Adrenal gland (tissue), 12 donors: Measurements from ENCODE around the gene HNRNPDL. TPM values are rescaled to one million over a fixed set of nuclear protein-coding genes. Genes with fewer than 3 reads are reported as not detected.

Source experiments
- DNase-seq, 7 donors: peaks; one replicate each; pipeline ENCODE4 v3.0.0-alpha.2; 2019 to 2020
- H3K27ac ChIP-seq, 5 donors: fragments of 200-600 bp; sonication (generic) in 4 of 5; 1 replicate in 3 of 5; 2 replicates in 2 of 5; pipeline versions ENCODE4 v1.5.1 to v1.8.0; 2016 to 2020; ENCODE audit warnings: mild to moderate bottlenecking in 1 of 5
- H3K27me3 ChIP-seq: fragments of 200-600 bp; 2 replicates; pipeline ENCODE4 v1.8.0; 2021
- H3K36me3 ChIP-seq, 2 donors: fragments of 200-600 bp; replicated peaks in 1 of 2; 1 replicate in 1 of 2; 2 replicates in 1 of 2; pipeline versions ENCODE4 v1.5.1 to v1.8.0; 2018 to 2022
- H3K4me1 ChIP-seq, 2 donors: fragments of 200-600 bp; replicated peaks in 1 of 2; 1 replicate in 1 of 2; 2 replicates in 1 of 2; pipeline versions ENCODE4 v1.5.1 to v1.8.0; 2018 to 2021
- H3K4me3 ChIP-seq, 4 donors: fragments of 200-600 bp; sonication (generic) in 3 of 4; one replicate each; pipeline ENCODE4 v1.5.1; 2016 to 2018
- H3K9me3 ChIP-seq, 3 donors: fragments of 200-600 bp; sonication (generic) in 1 of 3; replicated peaks in 1 of 3; 1 replicate in 2 of 3; 2 replicates in 1 of 3; pipeline versions ENCODE4 v1.5.1 to v1.8.0; 2016 to 2021
- CTCF ChIP-seq, 6 experiments: fragments of 450-650 bp in 4 of 6; fragments of 200-600 bp in 2 of 6; sonication (generic) in 1 of 6; IDR thresholded peaks; 1 replicate in 5 of 6; 2 replicates in 1 of 6; pipeline versions ENCODE4 v1.5.1 to v1.8.0; 2016 to 2021; ENCODE audit warnings: antibody characterized with exemption in 6 of 6, mild to moderate bottlenecking in 2 of 6, moderate library complexity in 1 of 6
- POLR2A ChIP-seq, 2 donors: fragments of 450-650 bp; IDR thresholded peaks; one replicate each; pipeline ENCODE4 v1.6.1; 2017; ENCODE audit warnings: antibody characterized with exemption in 2 of 2, mild to moderate bottlenecking in 2 of 2, moderate library complexity in 1 of 2
- WGBS, 4 donors: extraction: QIAGEN DNeasy Blood & Tissue Kit in 2 of 4; methylation state at CpG; one replicate each; pipeline versions ENCODE4 v1.1.5 to v1.1.7; 2013 to 2017; 5-methylcytosine and 5-hydroxymethylcytosine counted together
- intact Hi-C, 2 donors: fragments of 100-400 bp; cut with DNase I; formaldehyde crosslinking; loops; one replicate each; pipeline versions ENCODE4 v1.14.1 to v1.15.0; 2022 to 2023
- polyA plus RNA-seq, 3 donors: library from polyadenylated mRNA; stranded (reverse); fragments of 200-250 nt in 2 of 3; fragments of 350-450 nt in 1 of 3; fragmentation: Illumina TruSeq in 1 of 3; extraction: RNeasy Lipid Tissue Mini Kit (QIAGEN cat#74804) in 1 of 3; gene quantifications; one replicate each; pipeline ENCODE4 v1.2.3, GENCODE V29; 2013 to 2014
- small RNA-seq, 2 donors: library from RNA; depleted of rRNA; stranded (forward); fragments of <200 nt; gene quantifications; one replicate each; pipeline ENCODE3, GENCODE V24; 2016
- total RNA-seq, 9 donors: library from RNA; depleted of rRNA in 4 of 9; stranded (reverse); fragments of >200 nt in 4 of 9; fragments of 120-200 nt in 1 of 9; fragmentation: NEBNext Ultra II Directional in 1 of 9; extraction: Animal tissue kit (Norgen Biotek cat#: 25700) in 1 of 9; gene quantifications; one replicate each; pipeline versions ENCODE4 v1.1.0 to v1.2.4, GENCODE V29; 2013 to 2023
- donor health status: healthy with polysubstance abuse.
- donor health status: Bipolar disorder and iron deficiency.
- donor health status: DM: yes; HTN: yes; CAD: no.
- donor health status: DM: no; HTN: no; CAD: no.
- donor health status: DM: no; HTN: no; CAD: no.
- donor health status: DM: yes; HTN: yes; CAD: no.

HNRNPDL gene
- total and polyA plus RNA-seq, 12 donors, result 76.2 to 285 (median 176) TPM

GRCh38 chr4:82376109-82376508, 54.2 kb downstream of the HNRNPDL start:
- H3K27me3 ChIP-seq, result no peaks in the 10 kb centered on the region
- intact Hi-C loops, result loop anchor here in 1 of 2 donors (5.0 kb wide), 1 partner anchor 46 kb away; no protein-coding TSS in a partner anchor
- no peaks in the 10 kb centered on the region for H3K36me3 ChIP-seq
- no peak overlapping the region for H3K27ac ChIP-seq
- peaks cover 7 to 25% of the 10 kb centered on the region in 2 donors for H3K4me1 ChIP-seq
- 91 to 96% (median 94%) methylated on average over 2 to 4 of the region's 4 CpGs for WGBS, 4 donors
- TF ChIP-seq POLR2A (IDR thresholded peaks at IDR 0.05) (no peak), CTCF (IDR thresholded peaks at IDR 0.05) (no peak)
- H3K4me3 ChIP-seq, result no peak overlapping the region
- H3K9me3 ChIP-seq, result no peaks in the 10 kb centered on the region
- DNase-seq, result no peak

GRCh38 chr4:82373816-82374625, 56.2 kb downstream of the HNRNPDL start, which contains the start of gene HNRNPD:
TSS of gene HNRNPD (minus strand) at chr4:82373991. CDS start at chr4:82373678, 313 bp downstream.
- Histone ChIP-seq H3K4me3 (peak within 1 kb of the TSS; percentile 33 to 86 (median 82)), H3K27me3 (no peaks in the 10 kb centered on the region), H3K27ac (peak within 1 kb of the TSS; percentile 93 to 100 (median 99)), H3K4me1 (peaks cover 23 to 46% of the 10 kb centered on the region in 2 donors), H3K9me3 (no peaks in the 10 kb centered on the region), H3K36me3 (peaks cover 0 to 2% of the 10 kb centered on the region in 2 donors)
- TF ChIP-seq CTCF (IDR thresholded peaks at IDR 0.05) (peak in 1 of 6 experiments; percentile 5), POLR2A (IDR thresholded peaks at IDR 0.05) (peak; percentile 92 to 98)
- 0 to 1% (median 0%) methylated on average over 20 to 83 of the region's 83 CpGs for WGBS, 4 donors
- intact Hi-C loops, result loop anchor here in 1 of 2 donors (5.0 kb wide), 1 partner anchor 53 kb away; no protein-coding TSS in a partner anchor
- peak; percentile 97 to 99 (median 98) for DNase-seq

- no peak for DNase-seq
- H3K4me1 ChIP-seq, result peaks cover 28 to 52% of the 10 kb centered on the region in 2 donors
- WGBS, 4 donors, result 0 to 1% (median 0%) methylated on average over 8 to 50 of the region's 50 CpGs
- peak overlapping the region; percentile 93 to 100 (median 99) for H3K27ac ChIP-seq
- TF ChIP-seq CTCF (IDR thresholded peaks at IDR 0.05) (no peak), POLR2A (IDR thresholded peaks at IDR 0.05) (peak in 1 of 2 donors; percentile 9)
- H3K27me3 ChIP-seq, result no peaks in the 10 kb centered on the region
- intact Hi-C loops, result loop anchor here in 1 of 2 donors (5.0 kb wide), 1 partner anchor 54 kb away; no protein-coding TSS in a partner anchor
- no peaks in the 10 kb centered on the region for H3K9me3 ChIP-seq
- peaks cover 0 to 5% of the 10 kb centered on the region in 2 donors for H3K36me3 ChIP-seq
- H3K4me3 ChIP-seq, result peak overlapping the region; percentile 33 to 86 (median 82)
Observed at GRCh38 chr4:82373486-82373815, 56.8 kb downstream of the HNRNPDL start.

Small RNA genes within 50 kb of the gene (small RNA-seq; reads per million reads assigned to genes)
- gene RF00150, result 0 reads per million in 2 donors

Other genes starting within 250 kb of the HNRNPDL start
- gene HNRNPD, start 56.5 kb downstream of the HNRNPDL start, total RNA-seq, result 100 to 1,000 TPM in 4 of 9 donors, 10 to 100 TPM in 5; 32.2 to 158 (median 64.3) TPM
- gene HNRNPD, start 56.5 kb downstream of the HNRNPDL start, polyA plus RNA-seq, result 100 to 1,000 TPM; 117 to 430 (median 138) TPM
- 10 to 100 TPM; 22.7 to 47.4 (median 29.9) TPM for gene ENOPH1, start 128 bp upstream of the HNRNPDL start, total RNA-seq
- 10 to 100 TPM; 44.4 to 65.7 (median 44.6) TPM for gene ENOPH1, start 128 bp upstream of the HNRNPDL start, polyA plus RNA-seq
- gene TMEM150C, start 131.5 kb upstream of the HNRNPDL start, total RNA-seq, result 100 to 1,000 TPM in 4 of 9 donors, 10 to 100 TPM in 4, 1 to 10 TPM in 1; 8.0 to 254 (median 92.1) TPM
- 10 to 100 TPM; 14.0 to 79.2 (median 41.7) TPM for gene TMEM150C, start 131.5 kb upstream of the HNRNPDL start, polyA plus RNA-seq